Upper lobe of left lung (tissue), 6 donors: Measurements from ENCODE around the gene EFCAB5. TPM values are rescaled to one million over a fixed set of nuclear protein-coding genes. Genes with fewer than 3 reads are reported as not detected.

Experiments used
- ATAC-seq, 2 donors: fragments of 200-7000 bp; cut with Tn5 transposase; one replicate each; pipeline ENCODE4 v1.9.1; 2022; ENCODE audit warnings: mild to moderate bottlenecking in 2 of 2, moderate library complexity in 2 of 2; ENCODE audit not compliant: low FRiP score in 2 of 2
- DNase-seq, 2 donors: peaks; one replicate each; pipeline ENCODE4 v3.0.0-alpha.2; 2019 to 2020
- H3K27ac ChIP-seq, 4 donors: fragments of 200-600 bp; sonication (generic); one replicate each; pipeline ENCODE4 v1.5.1; 2016 to 2019
- H3K27me3 ChIP-seq, 4 donors: fragments of 200-600 bp; sonication (generic); one replicate each; pipeline ENCODE4 v1.5.1; 2017 to 2019
- H3K36me3 ChIP-seq, 4 donors: fragments of 200-600 bp; sonication (generic); one replicate each; pipeline ENCODE4 v1.5.1; 2016 to 2019
- H3K4me1 ChIP-seq, 4 donors: fragments of 200-600 bp; sonication (generic); one replicate each; pipeline ENCODE4 v1.5.1; 2018 to 2019
- H3K4me3 ChIP-seq, 4 donors: fragments of 200-600 bp; sonication (generic); one replicate each; pipeline ENCODE4 v1.5.1; 2017 to 2019; ENCODE audit warnings: mild to moderate bottlenecking in 2 of 4, moderate library complexity in 1 of 4
- H3K9me3 ChIP-seq, 4 donors: fragments of 200-600 bp; sonication (generic); one replicate each; pipeline ENCODE4 v1.5.1; 2018 to 2019
- CTCF ChIP-seq, 6 experiments: fragments of 450-650 bp in 4 of 6; fragments of 200-600 bp in 2 of 6; sonication (generic) in 2 of 6; IDR thresholded peaks; one replicate each; pipeline ENCODE4 v1.5.1; 2016 to 2019; ENCODE audit warnings: antibody characterized with exemption in 6 of 6
- EP300 ChIP-seq, 4 donors: sonication (generic); formaldehyde crosslinking; IDR thresholded peaks; one replicate each; pipeline ENCODE4 v1.5.1; 2017; ENCODE audit warnings: antibody characterized with exemption in 4 of 4, control low read depth in 2 of 4
- POLR2A ChIP-seq, 4 donors: fragments of 450-650 bp; IDR thresholded peaks; one replicate each; pipeline ENCODE4 v1.5.1; 2016 to 2017; ENCODE audit warnings: antibody characterized with exemption in 4 of 4, mild to moderate bottlenecking in 2 of 4
- POLR2AphosphoS5 ChIP-seq, 2 donors: sonication (generic); formaldehyde crosslinking; IDR thresholded peaks; one replicate each; pipeline ENCODE4 v1.5.1; 2017; ENCODE audit warnings: antibody characterized with exemption in 2 of 2
- whole genome bisulfite sequencing, 2 donors: methylation state at CpG; one replicate each; pipeline ENCODE4 v1.1.5; 2017 to 2018; 5-methylcytosine and 5-hydroxymethylcytosine counted together
- total RNA-seq, 6 donors: library from RNA; depleted of rRNA in 4 of 6; stranded (reverse); fragments of >200 nt in 4 of 6; gene quantifications; one replicate each; pipeline versions ENCODE4 v1.1.0 to v1.2.1, GENCODE V29; 2016 to 2021
- donor health status: DM: no; HTN: no; CAD: no; lungs with moderate emphysema.
- donor health status: DM: no; HTN: yes; CAD: no; lungs with severe emphysema.

The EFCAB5 gene
- total RNA-seq, 6 donors from 2014 or later: 0.22 to 7.3 (median 1.0) TPM

- H3K4me3 ChIP-seq: no peak overlapping the region
- 16 to 17% methylated on average over 1 of the region's 1 CpG for WGBS, 2 donors
- peaks cover 24 to 39% (median 35%) of the 10 kb centered on the region in 4 donors for H3K4me1 ChIP-seq
- DNase-seq (no peak), ATAC-seq (no peak)
- no peaks in the 10 kb centered on the region for H3K27me3 ChIP-seq
- TF ChIP-seq CTCF (IDR thresholded peaks at IDR 0.05): no peak
- no peak for TF ChIP-seq EP300 (IDR thresholded peaks at IDR 0.05)
- TF ChIP-seq POLR2A (IDR thresholded peaks at IDR 0.05): no peak
- TF ChIP-seq POLR2AphosphoS5 (IDR thresholded peaks at IDR 0.05): no peak
- H3K9me3 ChIP-seq: no peaks in the 10 kb centered on the region
- H3K36me3 ChIP-seq: no peaks in the 10 kb centered on the region
- H3K27ac ChIP-seq: no peak overlapping the region
Measured at GRCh38 chr17:29927546-29927945, 13.9 kb upstream of the EFCAB5 start.

- Histone ChIP-seq H3K4me1 (peaks cover 24 to 39% (median 35%) of the 10 kb centered on the region in 4 donors), H3K36me3 (no peaks in the 10 kb centered on the region), H3K27ac (peak overlapping the region; percentile 90 to 99 (median 94)), H3K4me3 (peak overlapping the region; percentile 92 to 98 (median 96)), H3K27me3 (no peaks in the 10 kb centered on the region), H3K9me3 (no peaks in the 10 kb centered on the region)
- no peak for TF ChIP-seq EP300 (IDR thresholded peaks at IDR 0.05)
- TF ChIP-seq CTCF (IDR thresholded peaks at IDR 0.05): no peak
- no peak for TF ChIP-seq POLR2A (IDR thresholded peaks at IDR 0.05)
- no peak for TF ChIP-seq POLR2AphosphoS5 (IDR thresholded peaks at IDR 0.05)
- ATAC-seq: no peak
- peak in 1 of 2 donors; percentile 47 for DNase-seq
- WGBS, 2 donors: 2 to 3% methylated on average over 13 of the region's 13 CpGs
Measured at GRCh38 chr17:29929006-29929532, 12.4 kb upstream of the EFCAB5 start.

GRCh38 chr17:29929533-29930408 lies 11.7 kb upstream of the EFCAB5 start, which contains the start of gene SSH2:
Gene SSH2, minus strand, starts transcription at chr17:29930228. Its CDS starts 228 bp downstream, at chr17:29930000.
- peak within 1 kb of the TSS; percentile 92 to 98 (median 96) for H3K4me3 ChIP-seq
- DNase-seq (peak; percentile 94 to 98), ATAC-seq (peak; percentile 95 to 97)
- H3K27me3 ChIP-seq: no peaks in the 10 kb centered on the region
- no peaks in the 10 kb centered on the region for H3K36me3 ChIP-seq
- H3K27ac ChIP-seq: peak within 1 kb of the TSS; percentile 90 to 99 (median 94)
- H3K4me1 ChIP-seq: peaks cover 24 to 39% (median 35%) of the 10 kb centered on the region in 4 donors
- TF ChIP-seq POLR2A (IDR thresholded peaks at IDR 0.05): peak in 2 of 4 donors; percentile 11 to 71
- peak; percentile 70 to 83 for TF ChIP-seq POLR2AphosphoS5 (IDR thresholded peaks at IDR 0.05)
- peak in 3 of 6 experiments; percentile 1 to 24 (median 17) for TF ChIP-seq CTCF (IDR thresholded peaks at IDR 0.05)
- no peak for TF ChIP-seq EP300 (IDR thresholded peaks at IDR 0.05)
- 0 to 1% methylated on average over 24 to 59 of the region's 71 CpGs for WGBS, 2 donors
- no peaks in the 10 kb centered on the region for H3K9me3 ChIP-seq

GRCh38 chr17:29930409-29931010 lies 10.9 kb upstream of the EFCAB5 start:
- Histone ChIP-seq H3K9me3 (no peaks in the 10 kb centered on the region), H3K4me3 (peak overlapping the region; percentile 92 to 98 (median 96)), H3K36me3 (no peaks in the 10 kb centered on the region), H3K4me1 (peaks cover 24 to 39% (median 35%) of the 10 kb centered on the region in 4 donors), H3K27me3 (no peaks in the 10 kb centered on the region), H3K27ac (peak overlapping the region; percentile 90 to 99 (median 94))
- peak in 1 of 2 donors; percentile 63 for ATAC-seq
- WGBS, 2 donors: 1% methylated on average over 15 to 20 of the region's 20 CpGs
- TF ChIP-seq POLR2AphosphoS5 (IDR thresholded peaks at IDR 0.05): no peak
- no peak for TF ChIP-seq POLR2A (IDR thresholded peaks at IDR 0.05)
- peak in 1 of 2 donors; percentile 27 for DNase-seq
